GM15510 (cell line): ENCODE data around the gene ESR1.

Experiments used
- POLR2A ChIP-seq: IDR thresholded peaks from 3 replicates; pipeline ENCODE4 v1.6.1; 2011; ENCODE audit warnings: borderline replicate concordance; ENCODE audit not compliant: insufficient read length; ENCODE audit errors: extremely low read depth

The ESR1 gene

GRCh38 chr6:152110886-152111820 lies 303.7 kb downstream of the ESR1 start:
- no peak for TF ChIP-seq POLR2A

GRCh38 chr6:152112491-152113261 lies 305.2 kb downstream of the ESR1 start:
- no peak for TF ChIP-seq POLR2A

GRCh38 chr6:152117156-152118133 lies 310.0 kb downstream of the ESR1 start:
- no peak for TF ChIP-seq POLR2A

GRCh38 chr6:152118224-152118623 lies 310.7 kb downstream of the ESR1 start:
- no peak for TF ChIP-seq POLR2A

- TF ChIP-seq POLR2A, result no peak
These were observed 311.2 kb downstream of the ESR1 start for GRCh38 chr6:152118678-152119077.

- no peak for TF ChIP-seq POLR2A
These were observed 312.3 kb downstream of the ESR1 start for GRCh38 chr6:152119831-152120230.

- no peak for TF ChIP-seq POLR2A
These were observed 314.4 kb downstream of the ESR1 start for GRCh38 chr6:152121910-152122309.

- TF ChIP-seq POLR2A, result no peak
These were observed 315.0 kb downstream of the ESR1 start for GRCh38 chr6:152122434-152122833.

GRCh38 chr6:152123076-152123475 lies 315.6 kb downstream of the ESR1 start:
- no peak for TF ChIP-seq POLR2A

- TF ChIP-seq POLR2A, result no peak
These were observed 317.1 kb downstream of the ESR1 start for GRCh38 chr6:152124429-152125074.

GRCh38 chr6:152127432-152128165 lies 320.1 kb downstream of the ESR1 start:
- no peak for TF ChIP-seq POLR2A

GRCh38 chr6:152129691-152130151 lies 322.2 kb downstream of the ESR1 start:
- no peak for TF ChIP-seq POLR2A

GRCh38 chr6:152130441-152130840 lies 323.0 kb downstream of the ESR1 start:
- TF ChIP-seq POLR2A, result no peak
